Measurements from ENCODE around the gene NACC1. TPM values are rescaled to one million over a fixed set of nuclear protein-coding genes. Genes with fewer than 3 reads are reported as not detected.

Gene NACC1
- total and polyA plus RNA-seq, 2 of the 8 experiments (the other 6 are each of a cell fraction or from before 2014, with no cell fraction given), result 234 to 301 TPM

DNA sequence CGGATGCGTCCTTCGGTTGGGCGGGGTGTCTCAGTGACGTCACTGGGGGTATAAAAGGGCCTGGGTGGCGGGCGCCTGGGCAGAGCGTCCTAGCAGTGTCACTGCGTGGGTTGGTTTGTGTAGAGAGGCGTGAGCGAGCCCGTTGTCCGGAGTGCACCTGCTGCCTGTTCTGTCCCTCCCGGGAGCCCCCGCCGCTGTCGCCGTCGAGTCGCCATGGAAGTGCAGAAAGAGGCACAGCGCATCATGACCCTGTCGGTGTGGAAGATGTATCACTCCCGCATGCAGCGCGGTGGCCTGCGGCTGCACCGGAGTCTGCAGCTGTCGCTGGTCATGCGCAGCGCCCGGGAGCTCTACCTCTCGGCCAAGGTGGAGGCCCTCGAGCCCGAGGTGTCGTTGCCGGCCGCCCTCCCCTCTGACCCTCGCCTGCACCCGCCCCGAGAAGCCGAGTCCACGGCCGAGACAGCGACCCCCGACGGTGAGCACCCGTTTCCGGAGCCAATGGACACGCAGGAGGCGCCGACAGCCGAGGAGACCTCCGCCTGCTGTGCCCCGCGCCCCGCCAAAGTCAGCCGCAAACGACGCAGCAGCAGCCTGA lies 35.0 kb downstream of the NACC1 start (continued):
- no peak for TF ChIP-seq MAFK (IDR thresholded peaks at IDR 0.05; ENCODE audit: low read depth, low read length)
- peak; percentile 15; the same call in 1 of the 2 replicates for TF ChIP-seq NRF1 (IDR thresholded peaks at IDR 0.05; ENCODE audit: low read depth, low read length)
- TF ChIP-seq, protein P1, sequence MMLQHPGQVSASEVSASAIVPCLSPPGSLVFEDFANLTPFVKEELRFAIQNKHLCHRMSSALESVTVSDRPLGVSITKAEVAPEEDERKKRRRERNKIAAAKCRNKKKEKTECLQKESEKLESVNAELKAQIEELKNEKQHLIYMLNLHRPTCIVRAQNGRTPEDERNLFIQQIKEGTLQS (IDR thresholded peaks at IDR 0.05; ENCODE audit: insufficient read depth, low read depth, low read length), result no peak
- peak; percentile 77; the same call in 1 of the 2 replicates for TF ChIP-seq JUND (IDR thresholded peaks at IDR 0.05; ENCODE audit: low read length)
- TF ChIP-seq HDAC6 (IDR thresholded peaks at IDR 0.05; ENCODE audit: low read depth, low read length), result peak; percentile 5
- TF ChIP-seq SP2 (IDR thresholded peaks at IDR 0.05; ENCODE audit: low read length), result no peak
- peak; percentile 83 for TF ChIP-seq SP1 (IDR thresholded peaks at IDR 0.05; ENCODE audit: low read depth, low read length)
- TF ChIP-seq, protein P2, sequence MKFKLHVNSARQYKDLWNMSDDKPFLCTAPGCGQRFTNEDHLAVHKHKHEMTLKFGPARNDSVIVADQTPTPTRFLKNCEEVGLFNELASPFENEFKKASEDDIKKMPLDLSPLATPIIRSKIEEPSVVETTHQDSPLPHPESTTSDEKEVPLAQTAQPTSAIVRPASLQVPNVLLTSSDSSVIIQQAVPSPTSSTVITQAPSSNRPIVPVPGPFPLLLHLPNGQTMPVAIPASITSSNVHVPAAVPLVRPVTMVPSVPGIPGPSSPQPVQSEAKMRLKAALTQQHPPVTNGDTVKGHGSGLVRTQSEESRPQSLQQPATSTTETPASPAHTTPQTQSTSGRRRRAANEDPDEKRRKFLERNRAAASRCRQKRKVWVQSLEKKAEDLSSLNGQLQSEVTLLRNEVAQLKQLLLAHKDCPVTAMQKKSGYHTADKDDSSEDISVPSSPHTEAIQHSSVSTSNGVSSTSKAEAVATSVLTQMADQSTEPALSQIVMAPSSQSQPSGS (IDR thresholded peaks at IDR 0.05; ENCODE audit: low read length), result peak; percentile 89
- TF ChIP-seq TBP (IDR thresholded peaks at IDR 0.05; ENCODE audit: low read depth, low read length), result peak; percentile 98
- TF ChIP-seq TEAD4 (IDR thresholded peaks at IDR 0.05; ENCODE audit: low read depth, low read length), result no peak; the same call in 1 of the 2 replicates
- no peak for TF ChIP-seq CBX8 (IDR thresholded peaks at IDR 0.05; ENCODE audit: borderline replicate concordance, low read depth, low read length)
- no peak for TF ChIP-seq BCL11A (IDR thresholded peaks at IDR 0.05; ENCODE audit: low read depth in 2 of 2, low read length in 2 of 2)
- TF ChIP-seq RBBP5 (IDR thresholded peaks at IDR 0.05; ENCODE audit: borderline replicate concordance, low read depth, low read length), result no peak; the same call in 1 of the 2 replicates
- TF ChIP-seq, protein P3, sequence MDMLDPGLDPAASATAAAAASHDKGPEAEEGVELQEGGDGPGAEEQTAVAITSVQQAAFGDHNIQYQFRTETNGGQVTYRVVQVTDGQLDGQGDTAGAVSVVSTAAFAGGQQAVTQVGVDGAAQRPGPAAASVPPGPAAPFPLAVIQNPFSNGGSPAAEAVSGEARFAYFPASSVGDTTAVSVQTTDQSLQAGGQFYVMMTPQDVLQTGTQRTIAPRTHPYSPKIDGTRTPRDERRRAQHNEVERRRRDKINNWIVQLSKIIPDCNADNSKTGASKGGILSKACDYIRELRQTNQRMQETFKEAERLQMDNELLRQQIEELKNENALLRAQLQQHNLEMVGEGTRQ (IDR thresholded peaks at IDR 0.05; ENCODE audit: low read length), result peak; percentile 57
- no peak for TF ChIP-seq GABPA (IDR thresholded peaks at IDR 0.05; ENCODE audit: borderline replicate concordance, insufficient read depth, low read length)
- TF ChIP-seq, protein P4, sequence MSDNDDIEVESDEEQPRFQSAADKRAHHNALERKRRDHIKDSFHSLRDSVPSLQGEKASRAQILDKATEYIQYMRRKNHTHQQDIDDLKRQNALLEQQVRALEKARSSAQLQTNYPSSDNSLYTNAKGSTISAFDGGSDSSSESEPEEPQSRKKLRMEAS (IDR thresholded peaks at IDR 0.05), result no peak; the same call in 1 of the 2 replicates
- TF ChIP-seq HDAC2 (IDR thresholded peaks at IDR 0.05; ENCODE audit: borderline replicate concordance in 1 of 2, low read depth in 2 of 2, low read length in 2 of 2), result no peak; a peak in 1 of 4 replicates
- peak; percentile 51; the same call in 1 of the 2 replicates for TF ChIP-seq EGR1 (IDR thresholded peaks at IDR 0.05; ENCODE audit: borderline replicate concordance, low read depth, low read length)
- TF ChIP-seq, protein P5, sequence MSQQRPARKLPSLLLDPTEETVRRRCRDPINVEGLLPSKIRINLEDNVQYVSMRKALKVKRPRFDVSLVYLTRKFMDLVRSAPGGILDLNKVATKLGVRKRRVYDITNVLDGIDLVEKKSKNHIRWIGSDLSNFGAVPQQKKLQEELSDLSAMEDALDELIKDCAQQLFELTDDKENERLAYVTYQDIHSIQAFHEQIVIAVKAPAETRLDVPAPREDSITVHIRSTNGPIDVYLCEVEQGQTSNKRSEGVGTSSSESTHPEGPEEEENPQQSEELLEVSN (IDR thresholded peaks at IDR 0.05), result no peak
- TF ChIP-seq TCF12 (IDR thresholded peaks at IDR 0.05; ENCODE audit: low read depth, low read length), result no peak

Measured in H1 (cell line).